Kidney epithelial cell (primary cell): Measurements from ENCODE around the gene GOLGA5. TPM values are rescaled to one million over a fixed set of nuclear protein-coding genes. Genes with fewer than 3 reads are reported as not detected.
A peak's percentile ranks its signal among the peaks of the same experiment; 100 is the strongest.
"Not testable (repeated sequence)": the region's sequence is repeated elsewhere in the genome, so short reads cannot be mapped to it uniquely, and the experiment has no call there.

Experiments used
- DNase-seq: peaks from one replicate; pipeline ENCODE4 v3.0.0-alpha.2; 2010; ENCODE audit warnings: low read depth
- H3K27me3 ChIP-seq: 2 replicates; pipeline ENCODE4 v1.6.0; 2011; ENCODE audit warnings: low read length; ENCODE audit not compliant: control insufficient read depth, insufficient read depth
- H3K36me3 ChIP-seq: 2 replicates; pipeline ENCODE4 v1.5.1; 2011; ENCODE audit warnings: low read length; ENCODE audit not compliant: control insufficient read depth, insufficient read depth
- H3K4me3 ChIP-seq: 2 replicates; pipeline ENCODE4 v1.5.1; 2011; ENCODE audit warnings: low read depth, mild to moderate bottlenecking, control low read depth, low read length
- CTCF ChIP-seq: IDR thresholded peaks from 2 replicates; pipeline ENCODE4 v1.5.1; 2011; ENCODE audit warnings: mild to moderate bottlenecking, moderate library complexity, low read length, control low read depth, inconsistent platforms; ENCODE audit not compliant: insufficient read depth, poor library complexity, severe bottlenecking
- total RNA-seq: library from RNA; depleted of rRNA; stranded (reverse); fragments of >200 nt; gene quantifications from 2 replicates; pipeline ENCODE4 v1.2.3, GENCODE V29; 2015

Gene GOLGA5
- total RNA-seq, 1 donor from 2014 or later: 41.2 TPM

- H3K4me3 ChIP-seq: no peak overlapping the region
- TF ChIP-seq CTCF: no peak
- no peak for DNase-seq
- H3K36me3 ChIP-seq: no peaks in the 10 kb centered on the region
- H3K27me3 ChIP-seq: no peaks in the 10 kb centered on the region
Observed at GRCh38 chr14:92760524-92760805, 33.6 kb upstream of the GOLGA5 start.

GRCh38 chr14:92763666-92764631, 30.2 kb upstream of the GOLGA5 start:
- H3K4me3 ChIP-seq, H3K36me3 ChIP-seq, H3K27me3 ChIP-seq, DNase-seq: not testable (repeated sequence)

- peak; percentile 60 for DNase-seq
- H3K36me3 ChIP-seq, H3K4me3 ChIP-seq, H3K27me3 ChIP-seq: not testable (repeated sequence)
Observed at GRCh38 chr14:92768236-92768635, 25.9 kb upstream of the GOLGA5 start.

GRCh38 chr14:92768795-92769194, 25.3 kb upstream of the GOLGA5 start:
- H3K4me3 ChIP-seq: no peak overlapping the region
- no peaks in the 10 kb centered on the region for H3K36me3 ChIP-seq
- H3K27me3 ChIP-seq: no peaks in the 10 kb centered on the region
- DNase-seq: no peak
- TF ChIP-seq CTCF: no peak

GRCh38 chr14:92770484-92770883, 23.6 kb upstream of the GOLGA5 start:
- Histone ChIP-seq H3K36me3 (no peaks in the 10 kb centered on the region), H3K27me3 (no peaks in the 10 kb centered on the region), H3K4me3 (no peak overlapping the region)
- DNase-seq: no peak
- TF ChIP-seq CTCF: no peak

GRCh38 chr14:92774572-92774971, 19.5 kb upstream of the GOLGA5 start:
- Histone ChIP-seq H3K27me3 (no peaks in the 10 kb centered on the region), H3K36me3 (no peaks in the 10 kb centered on the region), H3K4me3 (no peak overlapping the region)
- no peak for TF ChIP-seq CTCF
- no peak for DNase-seq

- H3K27me3 ChIP-seq, H3K36me3 ChIP-seq, DNase-seq, H3K4me3 ChIP-seq: not testable (repeated sequence)
Observed at GRCh38 chr14:92775292-92775691, 18.8 kb upstream of the GOLGA5 start.

- H3K27me3 ChIP-seq, H3K36me3 ChIP-seq, H3K4me3 ChIP-seq, DNase-seq: not testable (repeated sequence)
Observed at GRCh38 chr14:92778868-92779565, 15.1 kb upstream of the GOLGA5 start.
